Retina (tissue), 1 donor: Measurements from ENCODE around the gene DCDC2C.

Experiments
- DNase-seq: peaks from one replicate; pipeline ENCODE4 v3.0.0-alpha.2; 2016

Gene DCDC2C

GRCh38 chr2:3674066-3674845 is 29.1 kb upstream of the DCDC2C start:
- DNase-seq: no peak

- no peak for DNase-seq
Measured at GRCh38 chr2:3675687-3676086, 27.7 kb upstream of the DCDC2C start.

- DNase-seq: no peak
Measured at GRCh38 chr2:3677436-3677835, 25.9 kb upstream of the DCDC2C start.

- no peak for DNase-seq
Measured at GRCh38 chr2:3678212-3678611, 25.2 kb upstream of the DCDC2C start.

- DNase-seq: no peak
Measured at GRCh38 chr2:3679180-3679579, 24.2 kb upstream of the DCDC2C start.

GRCh38 chr2:3679616-3680393 is 23.6 kb upstream of the DCDC2C start:
- no peak for DNase-seq

- no peak for DNase-seq
Measured at GRCh38 chr2:3680548-3681345, 22.6 kb upstream of the DCDC2C start.

GRCh38 chr2:3681625-3682024 is 21.8 kb upstream of the DCDC2C start:
- DNase-seq: no peak

GRCh38 chr2:3682811-3683210 is 20.6 kb upstream of the DCDC2C start:
- no peak for DNase-seq

- DNase-seq: no peak
Measured at GRCh38 chr2:3683748-3684454, 19.5 kb upstream of the DCDC2C start.

- no peak for DNase-seq
Measured at GRCh38 chr2:3689998-3690748, 13.2 kb upstream of the DCDC2C start.

- no peak for DNase-seq
Measured at GRCh38 chr2:3692375-3692774, 11.0 kb upstream of the DCDC2C start.

- no peak for DNase-seq
Measured at GRCh38 chr2:3696545-3696944, 6.8 kb upstream of the DCDC2C start.

- no peak for DNase-seq
Measured at GRCh38 chr2:3701071-3701470, 2.3 kb upstream of the DCDC2C start.

GRCh38 chr2:3703757-3704355 is 481 bp downstream of the DCDC2C start:
- DNase-seq: peak; percentile 54

- no peak for DNase-seq
Measured at GRCh38 chr2:3704692-3705091, 1.3 kb downstream of the DCDC2C start.

- DNase-seq: no peak
Measured at GRCh38 chr2:3705782-3706181, 2.4 kb downstream of the DCDC2C start.

GRCh38 chr2:3706892-3707291 is 3.5 kb downstream of the DCDC2C start:
- no peak for DNase-seq

GRCh38 chr2:3708576-3708975 is 5.2 kb downstream of the DCDC2C start:
- DNase-seq: no peak

- DNase-seq: no peak
Measured at GRCh38 chr2:3709225-3709624, 5.8 kb downstream of the DCDC2C start.

GRCh38 chr2:3712424-3712823 is 9.0 kb downstream of the DCDC2C start:
- DNase-seq: no peak
